ENCODE measurements around the gene EFS.

The EFS gene

DNA sequence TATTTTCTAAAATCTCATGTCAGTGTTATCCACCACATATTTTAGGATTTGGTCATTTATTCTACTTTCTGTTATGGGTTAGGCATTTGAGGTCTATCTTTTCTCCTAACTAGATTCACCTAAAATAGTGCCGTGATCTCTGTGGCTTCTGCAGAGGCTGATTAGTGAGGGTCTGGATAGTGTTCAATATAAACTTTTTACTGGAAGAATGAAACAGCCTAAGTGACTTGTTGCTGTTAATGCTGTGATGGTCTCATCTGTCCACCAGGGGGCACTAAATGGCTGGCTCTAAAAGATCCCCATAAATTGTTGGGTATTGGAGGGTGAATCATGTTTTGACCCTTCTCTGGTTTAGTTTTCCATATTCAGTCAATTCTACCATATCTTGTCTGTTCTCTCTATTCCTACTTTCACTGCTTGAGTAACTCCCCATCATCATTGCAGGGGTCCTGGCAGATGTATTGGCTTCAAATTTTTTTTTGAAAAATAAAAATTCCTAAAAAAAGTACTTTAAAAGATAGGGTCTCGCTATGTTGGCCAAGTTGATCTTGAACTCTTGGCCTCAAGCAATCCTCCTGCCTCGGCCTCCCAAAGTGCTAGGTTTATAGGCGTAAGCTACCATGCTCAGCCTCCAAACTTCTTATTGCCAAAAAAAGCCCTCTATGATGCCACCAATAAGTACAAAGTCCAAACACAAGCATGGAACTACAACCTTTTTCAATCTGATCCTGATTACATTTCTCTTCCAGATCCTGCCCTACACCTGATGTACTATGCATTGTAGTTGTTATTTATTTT lies 36.8 kb downstream of the EFS start:
- peak; percentile 98 for TF ChIP-seq SCRT2 (tag by site-specific recombination; IDR thresholded peaks at IDR 0.05)
- TF ChIP-seq ZNF654 (tag by site-specific recombination; IDR thresholded peaks at IDR 0.05; ENCODE audit: low read depth): peak; percentile 64
- no peak for TF ChIP-seq HOXD13 (CRISPR knock-in tag; IDR thresholded peaks at IDR 0.05; ENCODE audit: borderline replicate concordance)
- no peak for TF ChIP-seq ZNF311 (tag by site-specific recombination; IDR thresholded peaks at IDR 0.05; ENCODE audit: borderline replicate concordance)
- TF ChIP-seq ZNF266 (tag by site-specific recombination; IDR thresholded peaks at IDR 0.05; ENCODE audit: low read depth): no peak
- no peak for TF ChIP-seq ZXDB (tag by site-specific recombination; IDR thresholded peaks at IDR 0.05)
- TF ChIP-seq SCRT1 (tag by site-specific recombination; IDR thresholded peaks at IDR 0.05; ENCODE audit: borderline replicate concordance): peak; percentile 83
- peak; percentile 49 for TF ChIP-seq CTCF (tag by site-specific recombination; IDR thresholded peaks at IDR 0.05)
- Histone ChIP-seq H3K27ac (ENCODE audit: extremely low read depth, low read depth, low read length) (no peak overlapping the region), H3K9me3 (ENCODE audit: control insufficient read depth, insufficient read depth, low read depth, low read length) (no peaks in the 10 kb centered on the region), H3K4me3 (ENCODE audit: low read depth, low read length) (no peak overlapping the region), H3K36me3 (ENCODE audit: control insufficient read depth in 2 of 2, insufficient read depth in 1 of 2, low read length in 2 of 2) (peaks cover 21 to 25% of the 10 kb centered on the region in 2 experiments), H3K4me1 (ENCODE audit: control insufficient read depth, insufficient read depth, low read length) (peaks cover 4% of the 10 kb centered on the region; the same call in 1 of the 2 replicates)
- ChIA-PET POLR2A (interaction anchor here (0.6 to 2.7 kb wide), 2 partner anchors 21 to 27 kb away, joined by 3 to 12 read pairs; partner anchors contain the start of gene PPP1R3E), CTCF (interaction anchor here (0.7 to 5.1 kb wide), 12 partner anchors 13 to 230 kb away, joined by 3 to 61 read pairs (median 4); partner anchors contain the start of gene CMTM5)

DNA sequence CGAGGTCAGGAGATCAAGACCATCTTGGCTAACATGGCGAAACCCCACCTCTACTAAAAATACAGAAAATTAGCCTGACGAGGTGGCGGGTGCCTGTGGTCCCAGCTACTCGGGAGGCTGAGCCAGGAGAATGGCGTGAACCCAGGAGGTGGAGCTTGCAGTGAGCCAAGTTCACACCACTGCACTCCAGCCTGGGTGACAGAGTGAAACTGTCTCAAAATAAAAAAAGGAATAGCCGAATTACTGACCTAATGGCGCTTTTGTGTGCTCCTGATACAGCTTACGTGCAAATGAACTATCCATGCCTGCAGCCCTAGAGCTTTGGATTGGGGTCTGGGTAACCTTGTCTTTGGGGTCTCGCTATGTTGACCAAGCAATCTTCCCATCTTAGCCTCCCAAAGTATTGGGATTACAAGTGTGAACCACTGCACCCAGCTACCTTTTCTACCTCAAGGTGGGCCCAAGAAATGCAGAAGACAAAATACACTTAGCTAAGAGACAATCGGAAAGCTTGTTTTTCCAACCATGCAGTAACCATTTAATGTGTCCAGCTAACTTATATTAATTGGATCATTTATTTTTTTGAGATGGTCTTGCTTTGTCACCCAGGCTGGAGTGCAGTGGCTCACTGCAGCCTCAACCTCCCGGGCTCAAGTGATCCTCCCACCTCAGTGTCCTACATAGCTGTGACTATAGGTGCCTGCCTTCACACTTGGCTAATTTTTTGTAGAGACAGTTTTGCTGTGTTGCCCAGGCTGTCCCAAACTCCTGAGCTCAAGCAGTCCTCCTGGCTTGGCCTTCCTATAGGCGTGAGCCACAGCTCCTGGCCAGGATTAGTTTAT lies 38.3 kb downstream of the EFS start:
- ChIA-PET POLR2A (interaction anchor here (0.9 to 2.7 kb wide), 6 partner anchors 20 to 212 kb away, joined by 3 to 12 read pairs (median 8); partner anchors contain the start of genes BCL2L2 and PPP1R3E), CTCF (interaction anchor here (0.6 to 5.1 kb wide), 23 partner anchors 11 to 258 kb away, joined by 3 to 61 read pairs (median 4); no protein-coding TSS in a partner anchor)
- Histone ChIP-seq H3K27ac (ENCODE audit: extremely low read depth, low read depth, low read length) (no peak overlapping the region), H3K9me3 (ENCODE audit: control insufficient read depth, insufficient read depth, low read depth, low read length) (no peaks in the 10 kb centered on the region), H3K4me3 (ENCODE audit: low read depth, low read length) (no peak overlapping the region), H3K36me3 (ENCODE audit: control insufficient read depth in 2 of 2, insufficient read depth in 1 of 2, low read length in 2 of 2) (peaks cover 25 to 37% of the 10 kb centered on the region in 2 experiments), H3K4me1 (ENCODE audit: control insufficient read depth, insufficient read depth, low read length) (peaks cover 8% of the 10 kb centered on the region; the same call in 1 of the 2 replicates)
- TF ChIP-seq TCF7L2 (IDR thresholded peaks at IDR 0.05; ENCODE audit: borderline replicate concordance, low read depth, low read length): no peak
- TF ChIP-seq ZNF610 (tag by site-specific recombination; IDR thresholded peaks at IDR 0.05; ENCODE audit: borderline replicate concordance): no peak
- TF ChIP-seq, protein P1, sequence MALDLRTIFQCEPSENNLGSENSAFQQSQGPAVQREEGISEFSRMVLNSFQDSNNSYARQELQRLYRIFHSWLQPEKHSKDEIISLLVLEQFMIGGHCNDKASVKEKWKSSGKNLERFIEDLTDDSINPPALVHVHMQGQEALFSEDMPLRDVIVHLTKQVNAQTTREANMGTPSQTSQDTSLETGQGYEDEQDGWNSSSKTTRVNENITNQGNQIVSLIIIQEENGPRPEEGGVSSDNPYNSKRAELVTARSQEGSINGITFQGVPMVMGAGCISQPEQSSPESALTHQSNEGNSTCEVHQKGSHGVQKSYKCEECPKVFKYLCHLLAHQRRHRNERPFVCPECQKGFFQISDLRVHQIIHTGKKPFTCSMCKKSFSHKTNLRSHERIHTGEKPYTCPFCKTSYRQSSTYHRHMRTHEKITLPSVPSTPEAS (tag by site-specific recombination; IDR thresholded peaks at IDR 0.05): no peak
- no peak for TF ChIP-seq ZNF560 (tag by site-specific recombination; IDR thresholded peaks at IDR 0.05; ENCODE audit: borderline replicate concordance)
- TF ChIP-seq ZBTB17 (tag by site-specific recombination; IDR thresholded peaks at IDR 0.05): peak; percentile 31; the same call in 1 of the 2 replicates
- 0 out of 2 replicates have a peak, but pooled peaks have one; percentile 6 for TF ChIP-seq ZNF513 (tag by site-specific recombination; IDR thresholded peaks at IDR 0.05)
- no peak for TF ChIP-seq ZSCAN30 (tag by site-specific recombination; IDR thresholded peaks at IDR 0.05)
- TF ChIP-seq ZNF18 (tag by site-specific recombination; IDR thresholded peaks at IDR 0.05): peak; percentile 99
- TF ChIP-seq HOXD13 (CRISPR knock-in tag; IDR thresholded peaks at IDR 0.05; ENCODE audit: borderline replicate concordance): no peak
- TF ChIP-seq ZNF248 (tag by site-specific recombination; IDR thresholded peaks at IDR 0.05): no peak
- TF ChIP-seq PRDM10 (tag by site-specific recombination; IDR thresholded peaks at IDR 0.05): 0 out of 2 replicates have a peak, but pooled peaks have one; percentile 22
- TF ChIP-seq SCRT1 (tag by site-specific recombination; IDR thresholded peaks at IDR 0.05; ENCODE audit: borderline replicate concordance): no peak
- TF ChIP-seq ZNF747 (tag by site-specific recombination; IDR thresholded peaks at IDR 0.05): no peak
- no peak for TF ChIP-seq REPIN1 (tag by site-specific recombination; IDR thresholded peaks at IDR 0.05; ENCODE audit: low read depth)
- no peak for TF ChIP-seq OSR2 (tag by site-specific recombination; IDR thresholded peaks at IDR 0.05)
